OCI-LY7 (cell line): ENCODE measurements around the gene OR51B4.

Experiments
- CTCF ChIP-seq: fragments of 200-600 bp; sonication (generic); conservative IDR thresholded peaks from 2 replicates; pipeline ENCODE4 v1.5.1; 2014; ENCODE audit warnings: mild to moderate bottlenecking, antibody characterized with exemption, low read length, moderate library complexity, mixed read lengths
- EZH2phosphoT487 ChIP-seq: fragments of 200-600 bp; sonication (generic); IDR thresholded peaks from 2 replicates; pipeline ENCODE4 v1.6.1; 2018; ENCODE audit warnings: low read depth, borderline replicate concordance, mild to moderate bottlenecking, mixed run types, antibody characterized with exemption, low read length, moderate library complexity, mixed read lengths

GRCh38 chr11:5317292-5317691, 15.5 kb upstream of the OR51B4 start:
- TF ChIP-seq CTCF = no peak
- TF ChIP-seq EZH2phosphoT487 = no peak
